H1 (cell line): ENCODE results near the gene GABPA. TPM values are rescaled to one million over a fixed set of nuclear protein-coding genes. Genes with fewer than 3 reads are reported as not detected.

ENCODE experiments used
- ATF2 ChIP-seq: IDR thresholded peaks from 2 replicates; pipeline ENCODE4 v1.6.1; 2012; ENCODE audit warnings: low read length, inconsistent platforms
- E2F6 ChIP-seq: IDR thresholded peaks from 2 replicates; pipeline ENCODE4 v1.6.1; 2012; ENCODE audit warnings: inconsistent platforms
- KDM4A ChIP-seq: IDR thresholded peaks from one replicate; pipeline ENCODE4 v1.7.1; 2012; ENCODE audit warnings: low read depth, mild to moderate bottlenecking, moderate library complexity, low read length, inconsistent platforms; ENCODE audit not compliant: severe bottlenecking
- polyA plus RNA-seq, 7 experiments: library from polyadenylated mRNA; depleted of rRNA in 3 of 7; stranded (reverse) in 5 of 7; unstranded in 2 of 7; fragments of >200 nt in 5 of 7; fragments of 200-250 nt in 2 of 7; gene quantifications; 1 replicate in 5 of 7; 2 replicates in 1 of 7; 4 replicates in 1 of 7; pipeline versions ENCODE4 v1.2.1 to v1.2.3, GENCODE V29; 2011 to 2013; ENCODE audit warnings: missing spikeins in 2 of 7, mixed read lengths in 2 of 7
- total RNA-seq: library from RNA; stranded (reverse); fragmentation: NEBNext Ultra II Directional; extraction: Animal tissue kit (Norgen Biotek cat#: 25700); gene quantifications from 2 replicates; pipeline ENCODE4 v1.2.1, GENCODE V29; 2021

The GABPA gene
- total and polyA plus RNA-seq, 2 of the 8 experiments (the other 6 are each of a cell fraction or from before 2014, with no cell fraction given) = 5.2 to 22.2 TPM

GRCh38 chr21:25689226-25689625, 45.5 kb upstream of the GABPA start (continued):
- TF ChIP-seq ATF2 (no peak), E2F6 (no peak), KDM4A (no peak)
- TF ChIP-seq, all 59 proteins: peak for 0
